HepG2 (cell line): ENCODE data around the gene GGPS1. TPM values are rescaled to one million over a fixed set of nuclear protein-coding genes. Genes with fewer than 3 reads are reported as not detected.

Experiments
- ATRX ChIP-seq: sonication (generic); formaldehyde crosslinking; IDR thresholded peaks from 2 replicates; pipeline ENCODE4 v1.4.0; 2020; ENCODE audit warnings: missing genetic modification reagents, borderline replicate concordance
- BCLAF1 ChIP-seq: fragments of 450-650 bp; IDR thresholded peaks from 2 replicates; pipeline ENCODE4 v1.6.1; 2017; ENCODE audit warnings: mild to moderate bottlenecking
- ETS1 ChIP-seq: sonication (generic); formaldehyde crosslinking; IDR thresholded peaks from 2 replicates; pipeline ENCODE4 v1.4.0; 2020; ENCODE audit warnings: missing genetic modification reagents
- GMEB2 ChIP-seq: IDR thresholded peaks from 2 replicates; pipeline ENCODE4 v1.6.1; 2016; ENCODE audit warnings: missing biosample characterization, missing genetic modification reagents, low read depth
- KAT2B ChIP-seq: fragments of 150-350 bp; IDR thresholded peaks from 2 replicates; pipeline ENCODE4 v1.6.1; 2014; ENCODE audit warnings: low read depth, low read length, borderline replicate concordance
- KDM2A ChIP-seq: sonication (generic); formaldehyde crosslinking; IDR thresholded peaks from 2 replicates; pipeline ENCODE4 v1.4.0; 2020; ENCODE audit warnings: low read depth, missing genetic modification reagents, borderline replicate concordance
- MAF1 ChIP-seq: sonication (generic); formaldehyde crosslinking; IDR thresholded peaks from 2 replicates; pipeline ENCODE4 v1.5.0; 2020; ENCODE audit warnings: missing genetic modification reagents, borderline replicate concordance
- MTERF4 ChIP-seq: sonication (generic); formaldehyde crosslinking; IDR thresholded peaks from 2 replicates; pipeline ENCODE4 v1.8.0; 2023; ENCODE audit warnings: mild to moderate bottlenecking, missing genetic modification reagents
- ONECUT2 ChIP-seq: sonication (generic); formaldehyde crosslinking; IDR thresholded peaks from 2 replicates; pipeline ENCODE4 v1.4.0; 2020; ENCODE audit warnings: missing genetic modification reagents
- PLSCR1 ChIP-seq: sonication (generic); formaldehyde crosslinking; IDR thresholded peaks from 2 replicates; pipeline ENCODE4 v1.5.0; 2020; ENCODE audit warnings: missing genetic modification reagents, mild to moderate bottlenecking, borderline replicate concordance
- REXO4 ChIP-seq: sonication (generic); formaldehyde crosslinking; IDR thresholded peaks from 2 replicates; pipeline ENCODE4 v1.8.0; 2022; ENCODE audit warnings: missing genetic modification reagents, mild to moderate bottlenecking, borderline replicate concordance
- SPEN ChIP-seq: sonication (generic); formaldehyde crosslinking; IDR thresholded peaks from 2 replicates; pipeline ENCODE4 v1.5.1; 2020; ENCODE audit warnings: low read depth, mild to moderate bottlenecking, missing genetic modification reagents
- SSRP1 ChIP-seq: IDR thresholded peaks from 2 replicates; pipeline ENCODE4 v1.6.1; 2016; ENCODE audit warnings: control low read depth
- THYN1 ChIP-seq: sonication (generic); formaldehyde crosslinking; IDR thresholded peaks from 2 replicates; pipeline ENCODE4 v1.8.1; 2023; ENCODE audit warnings: low read depth, mild to moderate bottlenecking, moderate library complexity, missing genetic modification reagents, borderline replicate concordance
- YEATS2 ChIP-seq: sonication (generic); formaldehyde crosslinking; IDR thresholded peaks from 2 replicates; pipeline ENCODE4 v1.4.0; 2020; ENCODE audit warnings: missing genetic modification reagents, borderline replicate concordance
- ZBTB7B ChIP-seq: sonication (generic); formaldehyde crosslinking; IDR thresholded peaks from 2 replicates; pipeline ENCODE4 v1.4.0; 2020; ENCODE audit warnings: missing genetic modification reagents
- ZNF230 ChIP-seq: sonication (generic); formaldehyde crosslinking; IDR thresholded peaks from 2 replicates; pipeline ENCODE4 v1.4.0; 2020; ENCODE audit warnings: mild to moderate bottlenecking, missing genetic modification reagents
- ZNF446 ChIP-seq: sonication (generic); formaldehyde crosslinking; IDR thresholded peaks from 2 replicates; pipeline ENCODE4 v1.5.0; 2020; ENCODE audit warnings: mild to moderate bottlenecking, missing genetic modification reagents
- ZNF816 ChIP-seq: sonication (generic); formaldehyde crosslinking; IDR thresholded peaks from 2 replicates; pipeline ENCODE4 v1.8.0; 2022; ENCODE audit warnings: missing genetic modification reagents, mild to moderate bottlenecking, borderline replicate concordance
- ZSCAN22 ChIP-seq: sonication (generic); formaldehyde crosslinking; IDR thresholded peaks from 2 replicates; pipeline ENCODE4 v1.4.0; 2020; ENCODE audit warnings: mild to moderate bottlenecking, missing genetic modification reagents
- ZZZ3 ChIP-seq: sonication (generic); formaldehyde crosslinking; IDR thresholded peaks from 2 replicates; pipeline ENCODE4 v1.4.0; 2020; ENCODE audit warnings: missing genetic modification reagents, mild to moderate bottlenecking, borderline replicate concordance
- polyA plus RNA-seq, 8 experiments: library from polyadenylated mRNA; depleted of rRNA in 3 of 8; stranded (reverse) in 7 of 8; unstranded in 1 of 8; fragments of >200 nt; fragmentation: Illumina TruSeq in 4 of 8; extraction: Trizol in 4 of 8; gene quantifications; 2 replicates each; pipeline versions ENCODE4 v1.2.1 to v1.2.3, GENCODE V29; 2011 to 2016; ENCODE audit warnings: low read depth in 4 of 8, missing spikeins in 1 of 8, mixed read lengths in 1 of 8; ENCODE audit not compliant: insufficient read depth in 1 of 8
- total RNA-seq, 5 experiments: library from RNA; depleted of rRNA; stranded (reverse); fragments of >200 nt; fragmentation: Illumina TruSeq; extraction: Trizol; gene quantifications; 2 replicates each; pipeline ENCODE4 v1.2.3, GENCODE V29; 2016; ENCODE audit warnings: low read depth in 1 of 5

Gene GGPS1
- total and polyA plus RNA-seq, 2 of the 13 experiments (the other 11 are each of a cell fraction or from before 2014, with no cell fraction given), result 28.8 to 42.6 TPM

GRCh38 chr1:235295902-235296350 lies 32.4 kb upstream of the GGPS1 start (continued):
- TF ChIP-seq MTERF4 (CRISPR knock-in tag), result no peak
- no peak for TF ChIP-seq GMEB2 (CRISPR knock-in tag)
- TF ChIP-seq ZNF446, result no peak
- no peak for TF ChIP-seq ZNF816
- no peak for TF ChIP-seq MAF1 (CRISPR knock-in tag)
- TF ChIP-seq SSRP1 (CRISPR knock-in tag), result no peak
- TF ChIP-seq ZZZ3 (CRISPR knock-in tag), result no peak
- no peak for TF ChIP-seq BCLAF1
- TF ChIP-seq THYN1 (CRISPR knock-in tag), result no peak
- no peak for TF ChIP-seq ONECUT2 (CRISPR knock-in tag)
- TF ChIP-seq KAT2B, result no peak
- no peak for TF ChIP-seq KDM2A (CRISPR knock-in tag)
- TF ChIP-seq PLSCR1, result no peak
- TF ChIP-seq ZNF230 (CRISPR knock-in tag), result no peak
- peak; percentile 67; the same call in 1 of the 2 replicates for TF ChIP-seq SPEN (CRISPR knock-in tag)
- no peak for TF ChIP-seq ATRX (CRISPR knock-in tag)
- no peak for TF ChIP-seq ZSCAN22
- TF ChIP-seq YEATS2 (CRISPR knock-in tag), result no peak
- no peak for TF ChIP-seq ZBTB7B (CRISPR knock-in tag)
- TF ChIP-seq ETS1 (CRISPR knock-in tag), result no peak
- no peak for TF ChIP-seq REXO4
